Breast epithelium (tissue), 3 donors: Measurements from ENCODE around the gene ARID5B.

Source experiments
- CTCF ChIP-seq, 3 donors: fragments of 450-650 bp; IDR thresholded peaks; one replicate each; pipeline ENCODE4 v1.5.1; 2016 to 2017; ENCODE audit warnings: antibody characterized with exemption in 3 of 3, mild to moderate bottlenecking in 3 of 3, moderate library complexity in 3 of 3
- POLR2A ChIP-seq: fragments of 450-650 bp; IDR thresholded peaks from one replicate; pipeline ENCODE4 v1.6.1; 2016; ENCODE audit warnings: antibody characterized with exemption, mild to moderate bottlenecking, moderate library complexity
- POLR2AphosphoS5 ChIP-seq, 3 donors: sonication (generic); formaldehyde crosslinking; IDR thresholded peaks; one replicate each; pipeline ENCODE4 v1.6.1; 2017; ENCODE audit warnings: antibody characterized with exemption in 3 of 3

- TF ChIP-seq CTCF (IDR thresholded peaks at IDR 0.05), result no peak
- no peak for TF ChIP-seq POLR2A
- TF ChIP-seq POLR2AphosphoS5 (IDR thresholded peaks at IDR 0.05), result no peak
These were observed 1.3 kb upstream of the ARID5B start for GRCh38 chr10:61899997-61900828.
